Activated CD4-positive, alpha-beta memory T cell treated with anti-CD3 and anti-CD28 coated beads for 36 hours (primary cell): Measurements from ENCODE around the gene MKI67. TPM values are rescaled to one million over a fixed set of nuclear protein-coding genes. Genes with fewer than 3 reads are reported as not detected.
"Not testable (repeated sequence)": the region's sequence is repeated elsewhere in the genome, so short reads cannot be mapped to it uniquely, and the experiment has no call there.

Experiments used
- CTCF ChIA-PET: fragments of 350-600 bp; sonication (Branson Sonifier 250); formaldehyde crosslinking; loops from one replicate; lab custom pipeline; 2021; ENCODE audit warnings: antibody characterized with exemption, inconsistent platforms; lab: Charles Lee
- POLR2A ChIA-PET: fragments of 350-600 bp; sonication (Branson Sonifier 250); formaldehyde crosslinking; loops from one replicate; lab custom pipeline; 2021; ENCODE audit warnings: antibody characterized with exemption; lab: Charles Lee
- DNase-seq: peaks from one replicate; pipeline ENCODE4 v3.0.0-alpha.2; 2020
- H3K27ac Mint-ChIP-seq: one replicate; pipeline ENCODE4 v1.8.0; 2021; ENCODE audit warnings: mixed read lengths
- H3K27me3 Mint-ChIP-seq: one replicate; pipeline ENCODE4 v1.8.0; 2021; ENCODE audit warnings: mixed read lengths
- H3K36me3 Mint-ChIP-seq: one replicate; pipeline ENCODE4 v1.8.0; 2021; ENCODE audit warnings: mixed read lengths
- H3K4me1 Mint-ChIP-seq: one replicate; pipeline ENCODE4 v1.8.0; 2021; ENCODE audit warnings: low read depth, mixed read lengths
- H3K4me3 Mint-ChIP-seq: one replicate; pipeline ENCODE4 v1.8.0; 2021; ENCODE audit warnings: mild to moderate bottlenecking, mixed read lengths
- H3K9me3 Mint-ChIP-seq: one replicate; pipeline ENCODE4 v1.8.0; 2021; ENCODE audit warnings: mixed read lengths
- intact Hi-C: fragments of 100-400 bp; cut with micrococcal nuclease; formaldehyde crosslinking; loops from one replicate; pipeline ENCODE4 v1.15.1; 2023
- total RNA-seq, 2 experiments: library from RNA; stranded (reverse); gene quantifications; one replicate each; pipeline ENCODE4 v1.2.3, GENCODE V29; 2021

Gene MKI67
- total RNA-seq, 2 experiments from 2014 or later: 223 to 241 TPM

DNA sequence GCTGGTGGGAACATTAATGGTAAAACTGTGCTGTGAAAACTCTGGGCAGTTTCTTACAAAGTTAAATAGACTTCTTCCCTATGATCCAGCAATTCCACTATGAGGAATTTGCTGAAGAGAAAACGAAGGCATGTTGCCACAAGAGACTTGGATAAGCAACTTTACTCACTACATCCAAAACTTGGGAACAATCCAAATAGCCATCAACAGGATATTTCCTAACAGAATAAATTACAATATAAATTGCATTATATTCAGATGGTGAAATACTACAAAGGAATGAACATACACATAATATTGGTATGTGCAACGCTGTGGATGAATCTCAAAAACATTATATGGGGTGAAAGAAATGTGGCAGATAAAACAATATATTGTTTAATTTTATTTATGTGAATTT lies 21.4 kb upstream of the MKI67 start:
- H3K36me3 Mint-ChIP-seq: no peaks in the 10 kb centered on the region
- H3K4me3 Mint-ChIP-seq: no peak overlapping the region
- DNase-seq: no peak
- ChIA-PET POLR2A (no interaction called here), CTCF (no interaction called here)
- H3K27me3 Mint-ChIP-seq: no peaks in the 10 kb centered on the region
- intact Hi-C loops: loop anchor here (5.0 kb wide), 1 partner anchor 110 kb away; no protein-coding TSS in a partner anchor
- H3K4me1 Mint-ChIP-seq: peaks cover 20% of the 10 kb centered on the region
- peaks cover 18% of the 10 kb centered on the region for H3K9me3 Mint-ChIP-seq
- H3K27ac Mint-ChIP-seq: no peak overlapping the region

DNA sequence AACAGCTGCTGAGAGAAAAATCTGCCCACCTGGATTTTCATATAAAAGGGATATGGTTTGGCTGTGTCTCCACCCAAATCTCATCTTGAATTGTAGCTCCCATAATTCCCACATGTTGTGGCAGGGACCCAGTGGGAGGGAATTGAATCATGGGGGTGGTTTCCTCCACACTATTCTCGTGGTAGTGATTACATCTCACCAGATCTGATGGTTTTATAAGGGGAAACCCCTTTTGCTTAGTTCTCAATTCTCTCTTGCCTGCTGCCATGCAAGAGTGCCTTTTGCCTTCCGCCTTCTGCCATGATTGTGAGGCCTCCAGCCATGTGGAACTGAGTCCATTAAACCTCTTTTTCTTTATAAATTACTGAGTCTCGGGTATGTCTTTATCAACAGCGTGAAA lies 20.8 kb upstream of the MKI67 start:
- CTCF ChIA-PET: interaction anchor here (0.6 to 1.8 kb wide), 3 partner anchors 35 to 112 kb away, joined by 3 to 7 read pairs (median 4); no protein-coding TSS in a partner anchor
- H3K27me3 Mint-ChIP-seq: no peaks in the 10 kb centered on the region
- POLR2A ChIA-PET: interaction anchor here (0.6 kb wide), 1 partner anchor 100 kb away, joined by 3 read pairs; no protein-coding TSS in a partner anchor
- H3K27ac Mint-ChIP-seq: no peak overlapping the region
- H3K4me3 Mint-ChIP-seq: no peak overlapping the region
- intact Hi-C loops: loop anchor here (5.0 kb wide), 1 partner anchor 110 kb away; no protein-coding TSS in a partner anchor
- H3K4me1 Mint-ChIP-seq: peaks cover 20% of the 10 kb centered on the region
- H3K9me3 Mint-ChIP-seq: peaks cover 18% of the 10 kb centered on the region
- peak; percentile 44 for DNase-seq
- H3K36me3 Mint-ChIP-seq: no peaks in the 10 kb centered on the region

DNA sequence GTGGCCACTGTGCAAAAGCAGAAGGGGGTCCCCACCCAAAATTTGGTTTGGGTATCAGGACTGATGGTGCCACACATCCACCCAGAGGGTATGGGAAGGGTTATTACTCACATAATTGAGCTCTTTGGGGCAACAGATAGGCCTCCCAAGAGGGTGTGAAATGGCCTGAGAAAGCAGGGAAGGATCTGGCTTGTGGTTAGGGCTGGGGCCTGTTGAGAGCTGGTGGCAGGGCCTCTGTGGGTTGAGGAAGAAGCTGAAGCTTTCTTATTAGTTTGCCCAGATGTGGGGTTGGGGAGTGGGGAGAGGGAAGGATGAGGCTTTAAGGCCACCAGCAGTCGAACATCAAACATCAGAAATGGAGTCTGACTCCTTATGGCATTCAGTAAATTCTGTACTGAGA lies 18.3 kb upstream of the MKI67 start:
- DNase-seq: no peak
- intact Hi-C loops: no loop called here
- POLR2A ChIA-PET: no interaction called here
- Mint-ChIP-seq H3K27ac (no peak overlapping the region), H3K4me1 (peaks cover 20% of the 10 kb centered on the region), H3K4me3 (no peak overlapping the region), H3K9me3 (peaks cover 18% of the 10 kb centered on the region), H3K27me3 (no peaks in the 10 kb centered on the region), H3K36me3 (no peaks in the 10 kb centered on the region)
- CTCF ChIA-PET: interaction anchor here (0.7 kb wide), 1 partner anchor 69 kb away, joined by 3 read pairs; no protein-coding TSS in a partner anchor

DNA sequence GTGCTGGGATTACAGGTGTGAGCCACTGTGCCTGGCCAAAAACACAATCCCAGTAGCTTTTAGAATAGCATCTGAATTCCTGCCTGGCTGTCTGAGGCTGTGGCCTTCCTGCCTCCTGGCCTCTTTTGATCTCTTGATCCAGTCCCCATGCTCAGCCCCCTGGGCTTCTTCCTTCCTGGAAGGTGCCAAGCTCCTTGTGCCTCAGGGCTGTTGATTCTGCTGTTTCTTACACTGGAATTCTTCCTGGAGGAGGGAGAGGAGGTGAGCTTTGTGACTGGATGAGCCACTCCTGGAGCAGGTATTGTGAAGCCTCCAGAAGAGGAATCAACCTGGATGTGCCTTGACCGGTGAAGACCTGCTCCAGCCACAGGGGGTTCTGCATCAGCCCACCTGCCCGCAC lies 17.3 kb upstream of the MKI67 start:
- ChIA-PET POLR2A (no interaction called here), CTCF (interaction anchor here (0.9 kb wide), 1 partner anchor 18 kb away, joined by 3 read pairs; the partner anchor contains the start of gene MKI67)
- Mint-ChIP-seq H3K36me3 (no peaks in the 10 kb centered on the region), H3K27ac (no peak overlapping the region), H3K4me3 (no peak overlapping the region), H3K4me1 (peaks cover 20% of the 10 kb centered on the region), H3K27me3 (no peaks in the 10 kb centered on the region), H3K9me3 (peaks cover 18% of the 10 kb centered on the region)
- intact Hi-C loops: no loop called here
- no peak for DNase-seq

DNA sequence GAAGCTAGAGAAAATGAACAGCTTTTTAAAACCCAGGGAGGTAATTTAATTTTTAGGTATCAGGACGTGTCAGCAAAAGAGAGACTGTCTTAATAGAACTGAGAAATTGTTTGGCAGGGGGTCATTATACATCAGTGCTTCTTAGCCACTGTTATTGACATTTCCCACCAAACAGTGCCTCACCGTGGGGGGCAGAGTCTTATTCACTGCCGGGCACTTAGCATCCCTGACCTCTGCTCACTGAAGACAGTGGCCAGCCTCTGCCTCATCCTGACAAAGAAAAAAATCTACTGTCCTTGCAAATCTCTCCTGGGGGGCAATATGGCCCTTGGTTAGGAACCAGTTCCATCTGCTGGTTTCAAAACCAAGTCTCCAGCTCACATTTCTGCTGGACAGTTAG lies 14.2 kb upstream of the MKI67 start:
- POLR2A ChIA-PET: no interaction called here
- Mint-ChIP-seq H3K36me3 (no peaks in the 10 kb centered on the region), H3K4me1 (no peaks in the 10 kb centered on the region), H3K4me3 (no peak overlapping the region), H3K27ac (no peak overlapping the region), H3K9me3 (peaks cover 4% of the 10 kb centered on the region), H3K27me3 (no peaks in the 10 kb centered on the region)
- intact Hi-C loops: no loop called here
- DNase-seq: no peak
- CTCF ChIA-PET: no interaction called here

DNA sequence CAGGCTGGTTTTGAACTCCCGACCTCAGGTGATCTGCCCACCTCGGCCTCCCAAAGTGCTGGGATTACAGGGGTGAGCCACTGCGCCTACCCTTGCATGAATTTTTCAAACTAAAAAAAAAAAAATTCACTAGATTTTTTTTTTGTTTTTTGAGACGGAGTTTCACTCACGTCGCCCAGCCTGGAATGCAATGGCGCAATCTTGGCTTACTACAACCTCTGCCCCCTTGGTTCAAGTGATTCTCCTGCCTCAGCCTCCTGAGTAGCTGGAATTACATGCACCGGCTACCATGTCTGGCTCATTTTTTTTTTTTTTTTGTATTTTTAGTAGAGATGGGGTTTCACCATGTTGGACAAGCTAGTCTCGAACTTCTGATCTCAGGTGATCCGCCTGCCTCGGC lies 12.2 kb upstream of the MKI67 start:
- H3K36me3 Mint-ChIP-seq, H3K4me3 Mint-ChIP-seq, H3K27ac Mint-ChIP-seq, H3K9me3 Mint-ChIP-seq, H3K27me3 Mint-ChIP-seq, intact Hi-C loops, POLR2A ChIA-PET, DNase-seq, H3K4me1 Mint-ChIP-seq: not testable (repeated sequence)
- CTCF ChIA-PET: interaction anchor here (0.9 kb wide), 1 partner anchor 74 kb away, joined by 4 read pairs; no protein-coding TSS in a partner anchor

DNA sequence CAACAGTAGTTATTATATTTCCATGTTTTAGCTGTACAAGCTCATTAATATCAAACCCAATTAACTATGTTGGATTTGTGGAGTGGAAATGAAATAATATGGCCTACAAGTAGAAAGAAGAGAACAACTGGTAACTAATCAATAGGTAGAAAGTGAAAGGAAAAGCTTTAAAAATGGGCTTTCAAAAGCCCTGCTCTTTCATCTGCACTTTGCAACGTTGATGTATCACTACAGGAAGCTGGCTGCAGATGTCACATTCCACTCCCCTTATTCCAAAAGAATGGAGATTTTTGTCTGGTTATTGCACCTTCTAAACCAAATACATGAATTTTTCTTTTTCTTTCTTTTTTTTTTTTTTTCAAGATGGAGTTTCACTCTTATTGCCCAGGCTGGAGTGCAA lies 11.7 kb upstream of the MKI67 start:
- Mint-ChIP-seq H3K9me3 (no peaks in the 10 kb centered on the region), H3K36me3 (no peaks in the 10 kb centered on the region), H3K27me3 (no peaks in the 10 kb centered on the region), H3K27ac (no peak overlapping the region), H3K4me3 (no peak overlapping the region), H3K4me1 (no peaks in the 10 kb centered on the region)
- ChIA-PET CTCF (interaction anchor here (0.7 to 1.0 kb wide), 3 partner anchors 74 to 725 kb away, joined by 3 to 4 read pairs (median 3); no protein-coding TSS in a partner anchor), POLR2A (no interaction called here)
- no peak for DNase-seq
- intact Hi-C loops: no loop called here

DNA sequence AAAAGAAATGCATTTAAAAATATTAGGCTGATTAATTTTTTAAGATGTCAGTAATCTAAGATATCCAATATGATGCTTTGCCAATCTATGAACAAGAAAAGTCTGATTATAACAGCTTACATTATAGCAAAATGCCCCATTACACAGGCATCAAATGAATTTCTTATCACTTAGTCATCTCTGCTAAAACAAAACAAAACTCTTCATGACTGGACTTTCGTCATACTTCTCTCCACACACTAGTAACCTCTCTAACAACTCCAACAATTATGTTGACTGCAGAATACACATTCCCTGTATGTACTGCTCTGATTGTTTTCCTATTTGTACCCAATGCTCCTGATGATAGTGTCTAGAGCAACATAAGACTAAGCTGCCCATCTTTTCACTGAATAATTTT lies 3.8 kb upstream of the MKI67 start:
- ChIA-PET POLR2A (no interaction called here), CTCF (interaction anchor here (0.9 to 1.2 kb wide), 4 partner anchors 48 to 119 kb away, joined by 3 read pairs; no protein-coding TSS in a partner anchor)
- peaks cover 8% of the 10 kb centered on the region for H3K4me1 Mint-ChIP-seq
- no peak overlapping the region for H3K27ac Mint-ChIP-seq
- H3K27me3 Mint-ChIP-seq: peaks cover 2% of the 10 kb centered on the region
- no peak overlapping the region for H3K4me3 Mint-ChIP-seq
- no peaks in the 10 kb centered on the region for H3K9me3 Mint-ChIP-seq
- DNase-seq: no peak
- H3K36me3 Mint-ChIP-seq: peaks cover 5% of the 10 kb centered on the region
- intact Hi-C loops: no loop called here

DNA sequence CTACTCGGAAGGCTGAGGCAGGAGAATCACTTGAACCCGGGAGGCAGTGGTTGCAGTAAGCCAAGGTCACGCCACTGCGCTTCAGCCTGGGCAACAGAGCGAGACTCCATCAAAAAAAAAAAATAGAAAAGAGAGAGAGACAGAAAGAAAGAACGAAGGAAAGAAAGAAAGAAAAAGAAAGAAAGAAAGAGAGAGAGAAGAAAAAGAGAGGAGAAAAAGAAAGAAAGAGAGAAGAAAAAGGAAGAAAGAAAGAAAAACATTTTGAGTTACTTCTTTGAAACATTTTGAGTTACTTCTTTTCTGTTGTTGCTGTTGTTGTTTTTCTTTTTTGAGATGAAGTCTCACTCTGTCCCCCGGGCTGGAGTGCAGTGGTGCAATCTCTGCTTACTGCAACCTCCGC lies 2.4 kb upstream of the MKI67 start:
- intact Hi-C loops: no loop called here
- ChIA-PET CTCF (interaction anchor here (1.1 kb wide), 1 partner anchor 93 kb away, joined by 3 read pairs; no protein-coding TSS in a partner anchor), POLR2A (no interaction called here)
- Mint-ChIP-seq H3K9me3 (no peaks in the 10 kb centered on the region), H3K4me1 (peaks cover 18% of the 10 kb centered on the region), H3K4me3 (no peak overlapping the region), H3K36me3 (peaks cover 20% of the 10 kb centered on the region), H3K27me3 (peaks cover 14% of the 10 kb centered on the region), H3K27ac (no peak overlapping the region)
- no peak for DNase-seq

DNA sequence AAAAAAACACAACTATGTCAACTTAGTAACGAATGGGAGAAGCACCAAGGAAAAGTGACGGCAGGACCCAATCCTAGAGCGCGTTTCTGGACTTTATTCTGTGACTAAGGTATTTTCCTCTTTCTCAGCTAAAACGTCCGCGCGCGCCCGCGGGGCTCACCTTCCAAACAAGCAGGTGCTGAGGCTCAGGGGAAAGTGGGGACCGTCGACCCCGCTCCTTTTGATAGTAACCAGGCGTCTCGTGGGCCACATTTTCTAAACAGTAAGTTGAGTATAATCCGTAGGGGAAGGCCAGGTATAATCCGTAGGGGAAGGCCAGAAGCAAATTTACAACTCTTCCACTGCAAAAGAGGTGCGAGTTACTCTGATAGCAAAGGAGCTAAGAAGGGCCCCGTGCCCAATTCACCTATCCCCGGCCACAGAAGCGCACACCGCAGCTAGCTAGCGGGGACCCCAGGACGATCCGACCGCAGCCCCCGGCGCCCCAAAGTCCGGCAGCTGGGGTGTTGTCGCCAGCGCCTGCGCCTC lies 743 bp downstream of the MKI67 start:
- peaks cover 19% of the 10 kb centered on the region for H3K27me3 Mint-ChIP-seq
- DNase-seq: peak; percentile 41
- intact Hi-C loops: no loop called here

DNA sequence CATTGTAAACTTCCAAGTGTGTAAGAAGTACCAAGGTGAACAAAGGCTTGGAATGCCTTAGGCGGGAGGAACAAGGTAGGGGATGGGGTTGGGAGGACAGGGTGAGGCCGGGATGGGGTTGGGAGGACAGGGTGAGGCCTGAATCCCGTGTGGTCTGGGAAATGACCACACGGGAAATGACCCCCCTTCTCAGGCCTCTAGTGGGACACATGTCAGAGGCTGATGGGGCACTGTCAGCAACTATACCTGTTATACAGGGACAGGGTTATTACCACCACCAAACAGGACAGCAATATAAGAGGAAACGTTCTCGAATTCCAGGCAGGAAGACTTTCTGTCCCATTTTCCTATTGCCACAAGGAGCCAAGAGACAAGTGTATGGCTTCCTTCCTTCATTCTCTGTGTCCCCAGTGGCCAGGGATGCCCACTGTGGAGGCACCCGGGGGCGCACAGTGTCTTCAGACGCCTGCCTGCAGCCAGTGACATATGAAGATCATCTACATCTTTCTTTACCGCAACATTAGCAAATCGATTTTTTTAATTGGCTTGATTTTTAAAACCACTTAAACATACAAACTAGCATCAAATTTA lies 1.3 kb downstream of the MKI67 start:
- CTCF ChIA-PET: interaction anchor here (1.0 to 1.3 kb wide), 3 partner anchors 77 to 116 kb away, joined by 3 to 5 read pairs (median 4); no protein-coding TSS in a partner anchor
- no peaks in the 10 kb centered on the region for H3K9me3 Mint-ChIP-seq
- POLR2A ChIA-PET: interaction anchor here (1.2 to 1.5 kb wide), 4 partner anchors 12 to 79 kb away, joined by 3 to 10 read pairs (median 7); no protein-coding TSS in a partner anchor
- H3K4me1 Mint-ChIP-seq: peaks cover 29% of the 10 kb centered on the region
- DNase-seq: no peak
- peaks cover 50% of the 10 kb centered on the region for H3K36me3 Mint-ChIP-seq
- intact Hi-C loops: no loop called here
- H3K27ac Mint-ChIP-seq: peak overlapping the region; percentile 81
- peak overlapping the region; percentile 96 for H3K4me3 Mint-ChIP-seq
- H3K27me3 Mint-ChIP-seq: peaks cover 19% of the 10 kb centered on the region

More for the DNA sequence above, 743 bp downstream of the MKI67 start:
- Mint-ChIP-seq H3K27ac (peak overlapping the region; percentile 81), H3K9me3 (no peaks in the 10 kb centered on the region), H3K4me1 (peaks cover 29% of the 10 kb centered on the region), H3K4me3 (peak overlapping the region; percentile 96), H3K36me3 (peaks cover 46% of the 10 kb centered on the region)
- ChIA-PET CTCF (interaction anchor here (0.9 to 1.3 kb wide), 6 partner anchors 18 to 116 kb away, joined by 3 to 5 read pairs (median 4); no protein-coding TSS in a partner anchor), POLR2A (interaction anchor here (0.7 to 1.5 kb wide), 7 partner anchors 13 to 80 kb away, joined by 3 to 10 read pairs (median 3); no protein-coding TSS in a partner anchor)

DNA sequence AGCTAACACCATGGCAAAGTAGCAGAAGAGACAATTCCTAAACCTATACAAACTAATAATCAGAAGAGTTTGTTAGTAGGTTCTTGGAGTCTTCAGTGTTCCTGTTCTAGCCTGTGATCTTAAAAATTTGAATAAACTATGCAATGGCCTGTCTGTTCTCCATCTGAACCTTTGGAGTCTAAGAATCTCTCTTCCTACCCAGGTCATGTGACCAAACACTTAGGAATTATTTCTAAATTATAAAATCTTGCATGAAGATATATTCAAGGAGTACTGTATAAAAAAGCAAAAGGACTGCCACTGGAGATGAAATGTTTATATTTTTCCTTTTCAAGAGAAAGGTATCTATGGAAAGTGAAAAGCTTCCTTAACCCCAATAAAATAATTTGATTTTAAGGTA lies 2.4 kb downstream of the MKI67 start:
- H3K4me3 Mint-ChIP-seq: peak overlapping the region; percentile 96
- CTCF ChIA-PET: interaction anchor here (0.7 to 1.2 kb wide), 3 partner anchors 25 to 89 kb away, joined by 3 read pairs; no protein-coding TSS in a partner anchor
- peaks cover 19% of the 10 kb centered on the region for H3K27me3 Mint-ChIP-seq
- no peak overlapping the region for H3K27ac Mint-ChIP-seq
- H3K4me1 Mint-ChIP-seq: peaks cover 29% of the 10 kb centered on the region
- H3K9me3 Mint-ChIP-seq: no peaks in the 10 kb centered on the region
- POLR2A ChIA-PET: interaction anchor here (1.1 kb wide), 1 partner anchor 27 kb away, joined by 3 read pairs; no protein-coding TSS in a partner anchor
- intact Hi-C loops: no loop called here
- no peak for DNase-seq
- H3K36me3 Mint-ChIP-seq: peaks cover 60% of the 10 kb centered on the region
